Activated CD4-positive, alpha-beta T cell treated with anti-CD3 and anti-CD28 coated beads for 4 hours (primary cell): ENCODE results near the gene MAPK8.

Experiments used
- DNase-seq, 2 donors: peaks; one replicate each; pipeline ENCODE4 v3.0.0-alpha.2; 2020

MAPK8 gene

DNA sequence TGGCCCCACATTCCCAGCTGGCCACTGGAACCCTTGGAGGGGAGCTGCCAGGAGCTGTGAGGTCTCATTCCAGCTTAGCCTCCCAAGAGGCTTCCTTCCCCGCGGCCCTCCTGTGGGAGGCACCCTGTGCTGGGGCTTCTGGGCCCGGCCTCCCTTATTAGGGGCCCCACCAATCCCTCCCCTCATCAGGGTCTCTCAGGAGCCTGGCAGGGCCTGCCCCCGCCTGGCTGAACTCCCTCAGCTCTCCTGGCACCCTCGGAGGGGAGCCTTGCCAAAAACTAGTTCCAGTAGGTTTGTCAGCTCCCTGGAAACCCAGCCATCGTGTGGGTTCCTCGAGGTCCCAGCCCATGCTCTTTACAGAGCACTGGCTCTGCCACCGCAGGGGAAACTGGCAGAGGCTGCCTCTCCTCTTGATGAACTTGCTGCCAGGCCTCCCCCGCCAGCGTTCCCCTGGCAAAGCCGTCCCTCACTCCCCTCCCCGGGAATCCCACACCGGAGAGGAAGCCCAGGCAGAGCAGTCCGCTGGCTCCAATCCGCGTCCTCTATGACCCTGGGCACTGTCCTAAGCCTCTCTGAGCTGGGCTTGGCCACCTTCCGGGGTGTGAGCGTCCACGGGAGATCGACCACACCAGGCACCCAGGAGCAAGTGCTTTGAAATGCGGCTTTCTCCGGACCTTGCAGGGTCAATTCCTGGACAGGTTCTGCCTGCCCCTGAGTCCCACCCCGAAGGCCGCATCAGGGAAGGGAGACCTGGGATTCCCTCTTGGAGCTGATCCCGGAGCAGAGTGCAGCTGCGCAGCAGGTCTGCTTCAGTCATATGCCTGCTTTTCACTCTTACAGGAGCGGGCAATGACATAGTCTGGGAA is 158.6 kb downstream of the MAPK8 start:
- no peak for DNase-seq

DNA sequence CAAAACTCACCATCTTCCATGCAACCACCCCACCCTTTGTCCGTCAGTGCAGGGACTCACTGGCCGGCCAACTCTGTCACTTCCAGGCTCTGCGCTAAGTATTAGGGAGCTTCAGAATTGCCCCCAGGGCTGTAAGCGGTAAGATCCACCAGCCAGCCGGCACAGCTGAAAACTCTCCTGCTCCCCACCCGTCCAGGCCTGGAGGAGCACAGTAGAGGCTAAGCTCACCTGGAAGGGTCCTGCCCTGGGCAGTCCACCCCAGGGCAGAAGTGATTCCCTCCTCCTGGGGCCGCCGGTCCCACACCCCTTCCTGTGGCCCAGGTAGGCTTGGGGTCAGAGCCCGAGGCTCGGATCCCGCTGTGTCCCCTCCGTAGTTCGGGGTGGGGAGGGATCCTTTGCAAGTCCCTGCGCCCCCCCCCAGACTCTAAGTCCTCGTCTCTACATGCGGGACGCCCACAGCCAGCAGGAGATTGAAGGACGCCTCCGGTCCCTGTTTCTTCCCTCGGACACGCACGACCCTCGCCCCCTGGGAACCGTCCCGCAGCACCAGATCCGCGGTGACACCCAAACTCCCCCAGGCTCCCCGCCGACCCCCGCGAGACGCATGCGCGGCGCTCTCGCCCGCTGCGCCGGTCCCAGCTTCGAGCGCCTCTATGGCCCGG is 159.5 kb downstream of the MAPK8 start:
- no peak for DNase-seq

DNA sequence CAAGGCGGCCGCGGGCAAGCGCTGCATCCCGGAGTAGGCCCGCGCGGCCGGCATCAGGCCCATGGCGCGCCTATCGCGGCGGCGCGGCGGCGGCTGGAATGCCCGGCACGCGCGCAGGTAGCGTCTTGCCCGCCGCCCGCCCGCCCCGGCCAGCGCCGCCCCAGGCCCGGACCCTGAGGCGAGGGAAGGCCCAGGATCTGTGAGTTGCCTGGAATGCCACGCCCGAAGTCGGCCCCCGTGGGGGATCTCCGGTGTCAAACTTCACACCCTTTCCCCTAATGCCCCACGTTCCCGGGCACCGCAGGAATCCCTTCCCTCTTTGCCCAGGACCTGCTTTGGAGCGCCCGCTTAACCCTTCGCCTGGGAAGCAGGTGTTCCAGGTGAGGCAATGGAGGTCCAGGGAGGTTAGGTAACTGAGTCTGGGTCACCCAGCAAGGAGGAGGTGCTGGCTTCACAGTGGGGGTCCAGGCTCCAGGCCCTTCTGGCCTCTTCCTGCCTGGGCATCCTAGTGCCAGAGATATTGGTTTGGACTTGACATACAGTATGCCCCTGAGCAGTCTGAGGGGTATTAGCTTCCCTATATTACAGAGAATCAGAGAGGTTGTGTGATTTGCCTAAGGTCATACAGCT is 160.2 kb downstream of the MAPK8 start:
- no peak for DNase-seq

DNA sequence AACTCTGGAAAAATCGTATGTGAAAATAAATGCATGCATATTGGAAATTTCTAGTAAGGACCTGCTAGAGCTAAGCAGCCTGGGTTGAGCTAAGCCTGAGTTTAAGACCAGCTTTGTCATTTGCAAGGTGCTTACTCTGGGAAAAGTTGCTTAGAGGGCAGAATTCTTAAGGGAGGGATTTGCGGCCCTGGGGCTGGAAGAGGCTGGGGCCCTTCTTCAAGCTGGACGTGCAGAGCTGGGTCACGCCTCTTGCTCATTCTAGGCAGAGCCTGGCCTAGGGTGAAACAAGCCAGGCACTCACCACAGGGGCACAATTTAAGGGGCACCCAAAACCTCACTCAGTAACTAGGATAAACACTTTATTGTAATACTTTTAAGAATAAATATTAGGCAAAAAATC is 161.2 kb downstream of the MAPK8 start:
- no peak for DNase-seq

DNA sequence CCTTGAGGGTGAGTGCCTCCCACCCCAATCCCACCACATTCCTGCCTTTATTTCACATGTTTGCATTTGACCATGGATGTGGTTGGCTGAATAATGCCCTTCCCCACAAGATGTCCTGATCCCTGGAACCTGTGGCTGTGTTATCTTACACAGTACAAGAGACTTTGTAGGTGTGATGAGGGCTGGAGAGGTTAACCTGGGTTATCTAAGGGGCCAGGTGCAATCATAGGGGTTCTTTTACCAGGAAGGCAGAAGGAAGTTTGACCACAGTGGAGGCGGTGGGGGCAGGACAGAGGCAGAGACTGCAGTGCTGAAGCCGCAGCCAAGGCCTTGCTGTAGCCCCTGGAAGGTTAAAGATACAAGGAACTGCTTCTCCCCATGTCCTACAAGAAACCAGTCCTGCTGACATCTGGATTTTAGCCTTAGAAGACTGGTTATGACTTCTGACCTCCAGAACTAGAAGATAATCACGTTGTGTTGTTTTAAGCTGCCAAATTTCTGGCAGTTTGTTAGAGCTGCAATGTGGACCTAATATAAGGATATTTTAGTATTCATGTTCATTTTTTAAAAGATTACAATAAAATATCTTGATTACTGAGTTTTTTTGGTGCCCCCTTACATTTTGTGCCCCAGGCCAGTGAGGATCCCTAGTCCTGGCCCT is 161.8 kb downstream of the MAPK8 start:
- DNase-seq = no peak

DNA sequence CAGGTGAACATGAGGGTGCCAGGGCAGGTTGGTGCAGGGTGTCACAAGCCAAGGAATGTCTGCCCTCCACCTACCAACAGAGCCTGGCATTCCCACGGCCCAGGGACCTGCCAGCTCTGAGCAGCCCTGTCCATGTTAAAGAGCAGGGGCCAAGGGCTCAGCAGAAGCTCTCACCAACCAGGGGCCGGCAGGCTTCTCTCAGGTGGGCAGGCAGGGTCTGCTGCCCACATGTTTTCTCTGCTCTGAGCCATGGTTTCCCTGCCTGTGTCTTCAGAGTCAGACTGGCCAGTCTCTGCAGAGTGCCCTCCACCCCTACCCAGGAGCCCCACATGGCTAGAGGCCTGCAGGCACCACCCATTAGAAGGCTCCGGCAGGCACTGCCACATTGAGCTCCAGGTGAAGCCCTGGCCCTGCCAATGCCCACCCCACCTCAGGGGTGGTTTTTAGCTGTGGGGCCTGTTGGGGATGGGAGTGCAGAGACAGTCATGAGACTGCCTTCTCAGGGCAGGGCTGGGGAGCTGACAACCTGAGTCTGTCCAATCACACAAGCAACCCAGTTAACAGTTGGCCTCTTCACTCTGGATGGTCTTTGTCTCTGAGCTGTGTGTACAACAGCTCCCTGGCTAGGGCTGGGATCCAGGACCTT is 162.5 kb downstream of the MAPK8 start:
- DNase-seq = no peak

DNA sequence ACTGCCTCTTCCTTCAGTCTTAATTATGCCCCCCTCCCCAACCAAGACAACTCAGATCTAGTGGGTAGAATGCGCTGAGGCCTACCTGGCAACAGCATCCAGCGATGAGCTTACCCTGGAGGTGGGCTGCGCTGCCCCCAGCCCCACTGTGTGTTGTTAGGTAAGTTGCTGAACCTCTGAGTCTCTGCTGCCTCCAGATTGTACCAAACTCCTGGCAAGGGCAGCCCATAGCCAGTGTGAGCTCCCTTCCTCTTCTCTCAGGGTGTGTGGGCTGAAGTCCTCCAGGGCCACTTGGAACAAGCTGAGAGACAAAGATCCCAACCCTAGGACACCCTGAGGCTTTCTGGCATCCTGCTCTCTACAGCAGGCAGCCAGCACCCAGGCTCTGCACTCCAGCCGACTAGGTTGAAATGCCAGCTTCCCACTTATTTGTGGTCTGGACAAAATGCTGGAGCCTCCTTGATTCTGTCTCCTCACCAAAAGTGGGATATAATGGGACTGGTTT is 163.1 kb downstream of the MAPK8 start:
- no peak for DNase-seq

DNA sequence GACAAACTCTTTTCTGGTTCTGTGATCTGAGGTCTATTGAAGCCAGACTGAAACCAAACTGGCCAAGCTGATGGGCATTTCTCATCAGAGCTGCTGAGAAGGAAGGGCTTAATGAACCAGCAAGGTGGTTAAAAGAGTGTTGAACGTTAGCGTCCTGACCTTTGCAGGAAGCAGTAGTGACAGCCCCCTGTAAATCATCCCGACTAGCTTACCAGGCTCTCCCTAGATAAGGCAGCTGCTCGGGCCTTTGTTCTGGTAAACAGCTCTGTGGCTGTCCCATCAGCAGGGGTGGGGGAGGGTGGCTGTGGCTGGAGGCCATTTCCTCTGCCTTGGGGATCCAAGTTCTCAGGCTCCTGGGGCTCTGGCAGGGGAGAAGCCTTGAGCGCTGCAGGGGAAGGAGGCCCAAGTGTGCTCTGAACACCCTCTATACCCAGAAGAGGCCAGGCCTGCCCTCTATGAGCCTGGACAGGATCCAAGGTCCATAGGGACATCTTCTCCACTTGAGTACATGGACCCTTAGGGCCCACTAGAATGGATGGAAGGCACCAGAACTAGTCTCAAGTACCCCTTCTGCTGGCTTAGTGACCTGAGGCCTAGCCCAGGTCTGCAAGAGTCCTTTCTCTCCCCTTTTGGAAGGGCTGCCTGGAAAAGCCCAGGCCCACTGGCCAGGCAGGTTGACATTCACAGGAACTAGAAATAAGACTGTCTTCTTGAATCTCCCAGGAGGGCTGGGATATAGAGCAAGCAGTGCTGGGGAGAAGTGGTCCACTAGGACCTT is 163.8 kb downstream of the MAPK8 start:
- DNase-seq = no peak

DNA sequence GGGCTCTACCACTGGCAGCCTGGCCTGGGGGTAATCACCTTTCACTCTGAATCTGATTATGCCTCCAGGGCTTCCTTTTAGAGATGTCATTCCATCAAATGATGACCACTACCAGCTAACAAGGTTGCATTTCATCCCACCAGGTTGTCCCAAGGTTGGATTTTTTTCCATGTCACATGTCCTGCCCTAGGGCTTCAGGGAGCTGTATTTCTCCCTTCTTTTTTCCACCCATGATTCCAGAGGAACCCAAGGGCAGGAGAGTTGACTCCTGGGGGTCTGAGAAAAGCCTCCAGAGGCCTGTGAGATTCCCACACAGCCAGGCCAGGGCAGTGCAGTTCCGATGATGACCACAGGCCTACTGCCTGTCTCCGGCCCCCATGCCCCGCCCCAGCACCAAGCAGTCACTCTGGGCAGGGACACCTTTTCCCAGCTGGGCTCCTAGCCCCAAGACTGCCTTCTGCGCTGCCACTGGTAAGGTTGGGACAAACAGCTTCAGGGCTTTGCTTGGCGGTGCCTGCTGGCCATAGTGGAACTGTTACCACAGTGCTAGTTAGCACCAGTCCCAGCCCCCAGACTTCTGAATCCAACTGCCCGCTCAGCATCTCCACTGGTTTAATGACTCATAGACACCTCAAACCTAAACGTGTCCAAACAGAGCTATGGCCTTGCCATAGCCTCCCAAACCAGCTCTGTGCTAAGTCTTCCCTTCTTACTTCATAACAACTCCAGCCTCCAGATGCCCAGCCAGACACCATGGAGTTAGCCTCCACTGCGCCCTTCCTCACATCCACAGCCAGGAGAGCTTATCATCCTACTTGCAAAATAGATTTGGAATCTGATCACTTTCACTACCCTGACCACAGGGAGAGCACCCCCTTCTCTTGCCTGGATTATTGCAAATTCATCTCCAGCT is 164.7 kb downstream of the MAPK8 start:
- no peak for DNase-seq

DNA sequence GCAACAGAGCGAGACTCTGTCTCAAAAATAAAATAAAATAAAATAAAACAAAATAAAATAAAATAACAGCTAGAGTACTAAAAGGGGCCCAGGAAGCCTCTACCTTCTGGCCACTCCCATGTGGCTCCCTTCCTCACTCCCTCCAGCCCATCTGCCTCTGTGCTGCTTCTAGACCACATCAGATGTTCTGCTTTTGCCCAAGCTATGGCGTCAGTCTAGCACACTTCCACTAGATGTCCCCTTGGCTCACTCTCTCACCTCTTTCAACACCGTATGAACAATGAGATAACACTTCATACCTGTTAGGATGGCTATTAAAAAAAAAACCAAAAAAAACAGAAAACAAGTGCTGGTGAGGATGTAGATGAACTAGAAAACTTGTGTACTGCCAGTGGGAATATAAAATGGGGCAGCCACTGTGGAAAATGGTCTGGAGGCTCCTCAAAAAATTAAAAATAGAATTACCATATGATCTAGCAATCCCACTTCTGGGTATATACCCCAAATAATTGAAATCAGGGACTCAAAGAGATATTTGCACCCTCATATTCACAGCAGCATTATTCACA is 166.1 kb downstream of the MAPK8 start:
- DNase-seq = no peak

DNA sequence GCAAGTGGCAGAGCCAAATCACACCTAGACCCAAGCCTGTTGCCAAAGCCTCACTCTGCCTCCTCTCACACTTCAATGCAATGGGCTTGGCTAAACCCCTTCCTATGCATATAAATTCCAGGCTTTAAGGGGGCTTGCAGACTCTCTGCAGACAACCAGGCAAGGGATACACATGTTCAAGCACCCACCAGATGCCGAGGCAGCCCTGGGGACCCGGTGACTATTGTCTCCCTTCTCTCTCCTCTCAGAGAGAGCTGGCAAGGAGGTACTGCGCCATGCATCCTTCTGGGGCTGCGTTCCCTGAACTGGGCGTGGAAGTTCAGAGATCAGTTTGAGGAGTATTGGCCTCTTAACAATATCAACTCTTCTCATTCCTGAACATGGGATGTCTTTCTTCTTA is 167.2 kb downstream of the MAPK8 start:
- DNase-seq = no peak

DNA sequence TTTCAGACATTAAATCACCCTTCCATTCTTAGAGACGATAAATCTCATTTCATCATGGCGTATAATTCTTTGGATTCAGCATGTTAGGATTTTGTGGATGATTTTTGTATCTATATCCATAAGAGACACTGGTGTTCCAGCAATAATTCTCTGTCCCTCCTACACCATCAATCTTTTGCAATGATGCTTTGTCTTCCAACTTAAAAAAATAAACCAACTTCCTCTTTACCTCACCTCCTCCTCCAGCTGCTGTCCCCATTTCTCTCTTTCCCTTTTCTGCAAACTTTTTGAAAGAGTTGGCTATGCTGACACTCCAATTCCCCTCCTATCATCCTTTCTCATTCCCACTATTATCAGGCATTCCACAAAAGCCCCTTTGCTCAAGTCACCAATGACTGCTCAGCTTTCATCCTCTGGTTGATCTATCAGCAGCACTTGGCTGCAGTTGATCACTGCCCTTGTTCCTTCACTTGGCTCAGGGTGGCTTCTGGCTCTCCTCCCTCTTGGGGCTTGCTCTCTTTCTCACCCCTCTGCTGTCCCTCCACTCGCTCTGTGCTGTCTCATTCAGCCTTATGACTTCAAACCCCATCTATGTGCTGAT is 168.4 kb downstream of the MAPK8 start:
- no peak for DNase-seq

DNA sequence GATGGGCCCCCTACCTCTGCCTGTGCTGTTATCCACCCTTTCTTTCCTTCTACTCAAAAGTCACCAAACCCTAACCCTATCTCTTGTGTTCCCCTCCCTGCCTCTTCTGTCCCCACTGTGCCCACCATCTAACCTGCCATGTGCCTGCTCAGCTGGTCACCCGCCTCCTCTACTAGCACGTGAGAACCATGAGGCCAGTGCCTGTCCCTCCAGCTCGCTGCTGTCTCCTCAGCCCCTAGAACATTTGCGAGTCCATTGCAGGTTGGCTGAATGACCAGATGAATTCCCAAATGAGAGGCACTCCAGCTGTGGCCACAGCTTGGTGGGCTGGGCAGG is 169.4 kb downstream of the MAPK8 start:
- DNase-seq = no peak

DNA sequence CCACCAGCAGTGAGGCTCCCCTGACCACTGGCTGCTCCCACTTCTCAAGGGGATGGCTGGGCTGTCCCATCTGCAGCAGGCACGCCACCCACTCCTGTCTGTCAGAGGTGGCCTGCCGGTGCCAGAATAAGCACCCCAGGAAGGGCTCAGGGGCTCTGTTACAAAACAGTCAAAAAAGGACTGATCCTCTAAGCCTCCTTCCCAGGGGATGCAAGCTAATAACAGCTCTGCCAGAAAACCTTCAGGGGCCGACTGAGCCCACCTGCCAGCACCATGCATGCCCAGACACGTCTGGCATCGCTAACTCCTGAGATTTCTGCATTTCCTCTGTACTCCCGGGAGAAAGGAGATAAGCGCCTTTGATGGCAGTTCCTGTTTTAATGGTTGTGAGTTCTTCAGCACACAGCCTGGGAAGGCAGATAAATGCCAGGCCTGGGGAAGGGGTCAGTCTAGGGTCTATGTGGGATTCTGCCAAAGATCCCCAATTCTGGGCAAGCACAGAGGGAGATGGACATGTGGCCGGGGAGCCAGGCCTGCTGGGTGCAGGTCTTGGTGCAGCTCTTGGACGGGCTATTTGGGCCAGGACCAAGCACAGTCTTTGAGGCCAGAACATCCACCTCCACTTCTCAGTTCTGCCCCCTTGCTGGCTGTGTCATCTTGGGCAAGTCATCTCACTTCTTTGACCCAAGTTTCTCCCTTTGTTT is 170.0 kb downstream of the MAPK8 start:
- no peak for DNase-seq

DNA sequence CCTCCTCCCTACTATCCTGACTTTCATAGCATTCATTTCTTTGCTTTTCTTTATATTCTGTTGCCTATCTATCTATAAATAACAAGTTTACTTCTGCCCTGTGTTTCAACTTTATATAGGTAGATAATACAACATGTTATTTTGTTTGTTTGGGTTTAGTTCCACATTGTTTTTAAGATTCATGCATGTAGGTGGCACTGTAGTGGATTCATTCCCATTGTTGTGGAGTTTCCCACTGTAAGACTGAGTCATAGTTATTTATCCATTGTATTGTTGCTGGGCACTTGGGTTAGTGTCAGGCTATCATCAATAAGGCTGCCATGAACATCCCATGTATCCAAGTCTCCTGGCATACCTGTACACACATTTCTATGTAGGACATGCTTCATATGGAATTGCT is 170.7 kb downstream of the MAPK8 start:
- no peak for DNase-seq

DNA sequence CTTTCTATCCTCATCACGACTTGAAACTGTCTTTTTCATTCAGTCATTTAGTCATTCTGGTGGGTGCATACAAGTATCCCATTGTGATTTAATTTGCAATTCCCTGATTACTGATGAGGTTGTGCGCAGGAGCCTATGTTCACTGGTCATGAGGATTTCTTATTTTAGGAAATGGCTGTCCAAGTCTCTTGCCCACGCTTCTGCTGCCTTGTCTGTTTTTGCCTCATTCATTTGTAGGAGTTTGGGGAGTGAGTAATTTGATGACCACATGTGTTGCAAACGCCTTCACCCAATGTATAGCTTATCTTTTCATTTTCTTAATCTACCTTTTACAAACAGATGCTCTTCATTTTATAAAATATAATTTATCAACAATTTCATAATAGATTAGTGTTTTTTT is 171.1 kb downstream of the MAPK8 start:
- DNase-seq = no peak

DNA sequence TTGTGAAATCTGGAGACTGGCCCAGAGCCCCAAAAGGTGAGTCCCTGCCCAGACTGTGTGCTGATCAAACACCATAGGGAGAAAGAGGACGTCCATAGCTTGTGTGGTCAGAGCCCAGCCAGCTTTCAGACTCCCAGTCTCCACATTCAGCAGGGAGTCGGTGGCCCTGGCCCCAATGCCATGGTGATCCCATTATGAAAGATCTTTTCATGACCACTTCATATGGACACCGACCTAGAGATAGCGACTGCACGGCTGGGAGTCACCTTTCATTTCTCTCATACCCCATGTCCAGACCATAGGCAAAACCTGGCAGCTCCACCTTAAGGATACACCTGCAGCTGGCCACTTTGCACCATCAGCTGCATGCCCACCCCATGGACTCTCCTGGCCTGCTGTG is 172.0 kb downstream of the MAPK8 start:
- no peak for DNase-seq

DNA sequence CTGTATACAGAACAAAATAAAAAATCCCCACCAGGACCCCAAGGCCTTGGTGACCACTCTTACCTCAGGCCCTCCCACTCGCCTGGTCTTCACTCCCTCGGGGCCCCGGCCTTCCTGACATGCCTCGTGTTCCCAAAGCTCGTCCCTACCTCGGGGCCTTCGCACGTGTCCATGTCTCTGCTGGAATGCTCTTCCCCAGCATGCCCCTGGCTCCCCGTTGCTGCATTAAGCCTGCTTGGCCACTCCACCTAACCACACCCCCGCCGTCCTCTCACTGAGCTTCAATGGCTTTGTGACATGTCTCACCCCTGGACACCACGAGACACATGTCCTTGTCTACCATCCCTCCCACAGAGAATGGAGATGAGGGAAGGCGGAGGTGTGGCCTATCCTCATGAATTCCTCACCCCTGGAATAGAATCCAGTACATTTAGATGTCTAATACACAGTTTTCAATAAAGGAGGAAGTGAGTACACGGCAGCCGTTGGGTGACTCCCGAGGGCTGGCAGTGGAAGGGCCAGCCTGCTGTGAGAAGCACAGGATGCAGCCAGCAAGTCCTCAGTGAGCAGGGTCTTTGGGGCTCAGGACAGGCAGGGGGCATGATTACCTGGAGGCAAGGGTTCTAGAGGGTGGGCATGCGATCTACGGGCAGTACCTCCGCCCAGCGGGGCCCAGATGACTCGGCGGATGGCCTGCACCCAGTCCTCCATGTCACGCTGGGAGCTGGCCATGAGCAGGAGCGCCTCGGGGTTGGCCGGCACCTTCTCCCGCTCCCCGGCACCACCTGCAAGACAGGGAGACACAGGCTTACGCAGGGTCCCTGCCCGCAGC is 172.7 kb downstream of the MAPK8 start:
- no peak for DNase-seq
